GM21528 (cell line): Measurements from ENCODE around the gene CERS6.
"Not testable (repeated sequence)": the region's sequence is repeated elsewhere in the genome, so short reads cannot be mapped to it uniquely, and the experiment has no call there.

Experiments
- ATAC-seq: cut with Tn5 transposase; IDR thresholded peaks from one replicate; pipeline ENCODE4 v1.9.1; 2021; ENCODE audit warnings: mild to moderate bottlenecking, moderate library complexity; ENCODE audit not compliant: unreplicated experiment, low FRiP score

CERS6 gene

DNA sequence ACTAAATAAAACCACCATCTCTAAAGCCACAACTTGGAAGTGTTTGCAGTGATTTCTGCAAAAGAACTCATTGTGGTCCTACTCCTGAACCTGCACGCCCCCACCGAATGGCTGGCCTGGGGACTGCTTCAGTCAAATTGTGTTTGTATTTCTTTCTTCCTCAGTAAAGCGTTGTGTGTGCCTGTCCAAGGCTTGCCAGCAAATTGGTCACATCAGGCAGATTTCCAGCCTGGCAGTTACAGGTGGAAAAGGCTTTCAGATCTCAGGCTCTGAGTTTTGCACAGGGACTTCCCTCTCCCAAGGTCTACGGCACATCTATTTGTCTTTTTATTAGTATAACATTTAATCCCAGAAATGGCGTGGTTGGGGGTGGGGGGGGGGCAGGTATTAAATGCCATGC is 292.4 kb downstream of the CERS6 start:
- ATAC-seq = no peak

DNA sequence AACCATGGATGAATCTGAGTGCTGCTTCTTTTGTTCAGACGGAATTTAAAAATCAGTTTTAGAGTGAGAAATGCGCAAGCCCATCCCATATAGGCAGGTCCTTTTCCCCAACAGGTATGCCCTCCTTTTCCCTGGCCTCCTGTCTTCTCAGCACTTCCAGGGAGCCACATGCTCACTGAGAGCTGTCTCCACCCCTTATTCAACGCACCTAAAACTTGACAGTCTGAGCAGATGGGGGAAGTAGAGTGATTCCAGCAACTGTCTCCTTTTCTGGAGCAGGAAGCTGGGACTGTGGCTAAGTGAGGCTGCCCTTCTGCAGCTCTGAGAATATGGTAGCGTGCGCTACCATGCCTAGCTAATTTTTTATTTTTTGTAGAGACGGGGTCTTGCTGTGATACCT is 293.2 kb downstream of the CERS6 start:
- ATAC-seq = no peak

DNA sequence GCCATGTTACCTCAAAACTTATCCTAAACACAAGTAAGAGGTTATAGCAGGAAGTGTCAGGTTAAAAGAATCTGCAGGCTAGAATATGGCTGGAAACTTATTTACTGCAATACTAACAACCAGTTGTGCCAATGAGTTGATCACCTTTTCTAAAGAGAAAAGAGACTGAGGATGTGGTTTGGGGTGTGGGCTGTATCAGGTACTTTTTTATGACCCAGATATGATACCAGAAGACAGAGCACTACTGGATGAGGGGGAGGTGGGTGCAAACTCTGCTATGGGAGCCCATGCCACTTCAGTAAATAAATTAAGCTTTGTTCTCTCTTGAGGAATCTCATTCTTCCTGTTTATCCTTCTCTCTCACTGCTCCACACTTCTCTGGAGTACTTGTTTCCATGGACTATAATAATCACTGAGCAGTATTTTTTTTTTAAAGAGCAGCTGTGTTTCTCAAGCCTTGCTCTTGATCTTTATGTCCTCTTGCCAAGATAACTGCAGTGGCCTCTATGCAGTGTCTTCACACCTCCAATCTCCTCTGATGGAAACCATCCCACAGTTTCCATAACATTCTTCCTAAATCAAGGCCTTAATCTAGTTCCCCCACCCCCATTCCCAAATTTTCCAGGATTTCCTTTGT is 295.1 kb downstream of the CERS6 start:
- no peak for ATAC-seq

DNA sequence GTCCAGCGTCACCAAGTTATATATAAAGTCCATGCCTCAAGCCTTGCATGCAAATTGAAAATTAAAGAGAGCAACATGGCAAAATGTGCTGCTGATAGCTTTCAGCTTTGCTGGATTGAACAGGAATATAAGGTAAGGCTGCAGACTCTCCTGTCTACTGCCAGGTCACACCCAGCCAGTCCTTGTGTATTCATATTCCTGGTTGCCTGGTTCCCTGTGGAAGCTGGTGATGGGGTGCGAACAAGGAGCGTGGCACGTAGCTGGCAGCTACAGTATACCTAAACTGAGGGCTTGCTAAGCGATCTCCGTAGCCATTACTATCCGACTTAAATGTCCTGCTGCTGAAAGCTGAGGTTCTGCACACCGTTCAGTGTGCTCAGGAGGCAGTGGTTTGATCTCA is 296.3 kb downstream of the CERS6 start:
- no peak for ATAC-seq

DNA sequence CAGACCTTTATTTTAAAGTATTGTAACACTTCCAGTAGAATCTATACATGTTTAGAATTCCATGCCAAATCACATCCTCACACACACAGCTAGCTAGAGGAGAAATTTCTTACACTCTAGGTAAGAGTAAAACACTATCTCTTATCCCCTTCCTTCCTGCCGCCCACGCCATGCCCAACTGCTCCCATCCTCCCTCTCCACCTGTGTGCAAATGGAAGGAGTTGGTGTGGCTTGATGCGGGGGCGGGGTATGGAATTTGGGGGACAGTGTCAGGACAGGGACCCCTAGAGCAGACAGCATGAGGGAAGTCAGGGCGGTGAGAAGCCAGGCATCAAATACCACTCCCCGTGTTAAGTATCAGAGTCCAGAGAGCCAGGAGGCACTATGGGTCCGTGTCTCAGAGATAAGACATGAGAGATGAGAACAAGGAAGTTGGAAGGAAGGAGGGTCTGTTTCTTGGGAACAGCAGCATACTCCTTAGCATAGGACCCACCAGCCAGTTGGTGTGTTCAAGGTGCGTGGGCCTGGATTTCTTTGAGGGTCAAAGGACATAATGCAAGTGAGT is 297.8 kb downstream of the CERS6 start:
- no peak for ATAC-seq

DNA sequence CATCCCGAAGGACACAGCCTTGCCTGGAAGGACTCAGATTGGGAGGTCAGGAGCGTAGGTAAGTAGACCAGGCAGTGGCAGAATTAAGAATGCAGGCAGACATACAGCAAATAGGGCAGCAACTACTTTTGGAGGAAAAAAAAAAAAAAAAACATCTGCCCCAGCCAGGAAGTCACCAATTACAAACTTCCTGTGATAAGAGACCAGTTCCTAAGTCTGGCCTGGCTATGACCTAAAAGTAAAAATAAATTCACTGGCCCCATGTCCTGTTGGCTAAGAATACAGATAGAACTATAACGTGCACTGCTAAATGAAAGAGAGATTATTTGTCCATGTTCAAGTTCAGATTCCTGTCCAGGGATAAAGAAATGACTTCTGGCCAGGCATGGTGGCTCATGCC is 301.2 kb downstream of the CERS6 start:
- no peak for ATAC-seq

DNA sequence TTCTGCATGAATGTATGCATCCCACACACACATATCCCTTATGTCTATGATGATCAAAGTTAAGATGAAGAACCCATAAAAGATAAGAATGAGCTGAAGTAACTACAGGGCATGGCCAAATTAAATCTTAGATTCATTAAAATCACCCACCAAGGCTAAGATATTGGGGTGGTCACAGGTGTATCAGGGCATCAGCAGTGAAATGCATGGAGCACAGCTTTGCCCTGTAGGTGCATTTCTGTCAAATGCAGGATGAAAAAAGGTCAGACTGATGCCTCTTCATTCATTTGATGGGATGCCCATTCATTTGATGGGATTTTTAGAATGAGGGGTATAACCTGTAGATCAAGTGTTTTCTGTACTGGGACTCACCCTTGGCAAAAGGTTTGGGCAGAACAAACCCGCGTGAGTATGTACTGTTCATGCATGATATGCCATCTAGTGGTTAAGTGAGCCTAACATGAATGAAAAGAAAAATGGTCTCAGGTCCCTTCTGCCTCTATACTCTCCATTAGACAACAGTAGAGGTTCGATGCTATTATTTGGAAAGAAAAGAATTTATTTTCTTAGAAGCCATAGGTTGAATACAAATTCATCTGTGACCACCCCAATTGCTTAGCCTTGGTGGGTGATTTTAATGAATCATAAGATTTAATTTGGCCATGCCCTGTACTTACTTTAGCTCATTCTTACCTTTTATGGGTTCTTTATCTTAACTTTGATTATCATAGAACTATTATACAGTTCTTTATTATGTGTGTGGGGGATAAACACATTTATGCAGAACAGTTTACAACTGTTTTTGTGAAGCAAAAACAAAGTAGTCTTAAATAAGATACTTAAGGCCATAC is 303.1 kb downstream of the CERS6 start:
- ATAC-seq = peak; percentile 78

DNA sequence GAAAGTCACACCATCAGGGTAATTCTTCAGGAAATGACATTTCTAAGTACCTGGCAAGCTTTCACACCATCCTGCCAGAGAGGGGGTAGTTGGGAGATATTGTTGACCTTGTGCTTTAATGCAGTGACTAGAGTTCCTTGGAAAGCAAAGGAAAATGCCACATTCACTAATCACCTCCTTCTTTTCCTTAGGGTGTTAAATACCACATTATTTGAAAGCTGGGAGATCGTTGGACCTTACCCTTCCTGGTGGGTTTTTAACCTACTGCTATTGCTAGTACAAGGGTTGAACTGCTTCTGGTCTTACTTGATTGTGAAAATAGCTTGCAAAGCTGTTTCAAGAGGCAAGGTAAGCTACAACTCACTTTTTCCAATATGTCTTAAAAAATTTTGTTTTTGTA is 309.3 kb downstream of the CERS6 start:
- no peak for ATAC-seq

DNA sequence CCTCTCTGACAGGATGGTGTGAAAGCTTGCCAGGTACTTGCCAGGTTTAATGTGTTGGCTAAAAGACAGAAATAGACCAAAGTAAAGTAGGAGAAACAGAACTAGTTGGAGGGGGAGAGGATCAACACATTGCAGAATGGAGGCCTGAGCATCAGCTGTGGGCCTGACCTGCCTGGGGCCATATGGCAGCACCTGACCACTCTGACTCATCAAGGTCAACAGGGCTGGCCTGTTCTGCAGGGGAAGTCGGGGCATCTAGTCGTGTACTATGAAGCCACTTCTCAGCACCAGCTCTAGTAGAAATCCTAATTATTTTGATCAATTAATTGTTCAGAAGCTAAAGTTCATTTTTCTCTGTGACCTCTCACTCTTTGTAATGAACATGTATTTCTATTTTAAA is 310.5 kb downstream of the CERS6 start:
- no peak for ATAC-seq

DNA sequence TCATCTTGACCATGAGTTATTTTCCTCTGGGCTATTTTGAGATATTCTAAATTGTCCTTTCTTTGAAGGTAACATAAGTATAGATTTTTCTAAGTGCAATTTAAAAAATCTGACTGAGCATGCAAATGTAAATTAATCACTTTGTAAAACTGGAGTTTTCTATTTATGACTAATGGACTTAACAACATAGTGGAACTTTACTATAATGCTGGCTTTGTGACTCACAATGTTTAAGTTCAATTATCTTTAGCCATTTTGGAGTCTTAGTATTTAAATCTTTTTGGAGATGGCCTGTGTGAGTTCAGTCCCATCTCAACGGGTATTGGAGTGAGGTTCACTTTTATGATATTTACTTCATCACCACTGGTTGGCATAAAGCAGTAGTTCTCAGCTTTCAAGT is 311.2 kb downstream of the CERS6 start:
- ATAC-seq = no peak

DNA sequence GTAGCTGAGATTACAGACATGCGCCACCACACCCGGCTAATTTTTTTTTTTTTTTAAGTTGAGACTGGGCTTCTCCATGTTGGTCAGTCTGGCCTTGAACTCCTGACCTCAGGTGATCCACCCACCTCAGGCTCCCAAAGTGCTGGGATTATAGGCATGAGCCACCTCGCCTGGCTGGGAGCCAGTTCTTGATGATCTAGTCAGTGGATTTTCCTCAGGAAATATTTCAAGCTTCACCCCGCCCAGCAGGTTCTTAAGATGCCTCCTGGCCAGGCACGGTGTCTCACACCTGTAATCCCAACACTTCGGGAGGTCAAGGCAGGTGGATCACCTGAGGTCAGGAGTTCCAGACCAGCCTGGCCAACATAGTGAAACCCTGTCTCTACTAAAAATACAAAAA is 312.3 kb downstream of the CERS6 start:
- ATAC-seq = not testable (repeated sequence)

DNA sequence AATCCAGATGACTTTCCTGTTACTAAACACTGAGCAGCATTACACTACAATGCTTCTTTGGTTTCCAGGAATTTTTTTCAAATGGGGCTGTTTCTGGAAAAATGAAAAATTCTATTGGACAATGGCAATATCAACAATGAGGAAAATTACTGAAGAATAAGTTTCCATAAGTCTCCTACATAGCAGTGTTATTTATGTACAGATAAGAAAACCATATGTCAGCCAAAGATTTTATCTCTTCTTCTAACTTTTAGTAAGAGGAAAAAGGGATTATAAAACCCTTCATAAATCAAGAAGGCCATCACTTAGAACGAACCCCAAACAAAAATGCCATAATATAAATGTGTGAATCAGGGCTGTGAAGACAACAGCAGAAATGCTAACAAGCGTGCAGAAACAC is 314.7 kb downstream of the CERS6 start:
- no peak for ATAC-seq

DNA sequence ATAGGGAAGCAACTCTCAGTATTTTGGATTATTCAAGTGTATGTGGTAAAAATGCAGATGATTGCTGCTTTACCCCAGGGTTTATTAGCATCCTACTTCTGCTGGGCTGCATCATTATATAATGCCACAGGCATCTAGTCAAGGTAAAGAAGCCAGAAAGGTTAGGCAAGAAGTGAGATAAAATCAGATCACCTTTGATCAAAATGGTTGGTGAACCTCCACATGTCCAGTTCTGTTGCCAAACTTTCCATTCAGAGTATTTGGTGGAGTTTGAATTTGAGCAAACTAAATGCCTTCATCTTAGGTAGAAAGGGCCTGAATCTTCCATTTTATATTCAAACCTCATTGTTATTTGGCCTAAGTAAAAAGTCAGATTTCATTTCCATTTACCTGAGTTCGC is 316.6 kb downstream of the CERS6 start:
- ATAC-seq = no peak

DNA sequence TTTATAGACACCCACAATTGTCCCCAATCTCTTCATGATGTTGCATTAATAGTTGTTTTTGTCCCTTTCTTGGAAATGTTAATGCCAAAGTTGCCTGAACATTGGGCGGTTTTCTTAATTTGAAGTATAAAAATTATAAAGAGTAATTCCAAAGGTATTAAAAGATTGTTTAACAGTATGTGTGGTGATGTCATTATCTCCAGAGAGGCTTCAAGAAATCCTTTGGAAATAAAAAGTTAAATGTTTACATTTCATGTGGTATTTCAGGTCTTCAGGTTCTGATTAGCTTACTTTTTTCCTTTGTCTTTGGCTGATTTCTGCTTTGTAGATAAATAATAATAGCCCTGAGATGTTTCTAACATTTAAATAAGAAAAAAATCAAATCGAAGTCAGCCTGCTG is 317.1 kb downstream of the CERS6 start:
- no peak for ATAC-seq

DNA sequence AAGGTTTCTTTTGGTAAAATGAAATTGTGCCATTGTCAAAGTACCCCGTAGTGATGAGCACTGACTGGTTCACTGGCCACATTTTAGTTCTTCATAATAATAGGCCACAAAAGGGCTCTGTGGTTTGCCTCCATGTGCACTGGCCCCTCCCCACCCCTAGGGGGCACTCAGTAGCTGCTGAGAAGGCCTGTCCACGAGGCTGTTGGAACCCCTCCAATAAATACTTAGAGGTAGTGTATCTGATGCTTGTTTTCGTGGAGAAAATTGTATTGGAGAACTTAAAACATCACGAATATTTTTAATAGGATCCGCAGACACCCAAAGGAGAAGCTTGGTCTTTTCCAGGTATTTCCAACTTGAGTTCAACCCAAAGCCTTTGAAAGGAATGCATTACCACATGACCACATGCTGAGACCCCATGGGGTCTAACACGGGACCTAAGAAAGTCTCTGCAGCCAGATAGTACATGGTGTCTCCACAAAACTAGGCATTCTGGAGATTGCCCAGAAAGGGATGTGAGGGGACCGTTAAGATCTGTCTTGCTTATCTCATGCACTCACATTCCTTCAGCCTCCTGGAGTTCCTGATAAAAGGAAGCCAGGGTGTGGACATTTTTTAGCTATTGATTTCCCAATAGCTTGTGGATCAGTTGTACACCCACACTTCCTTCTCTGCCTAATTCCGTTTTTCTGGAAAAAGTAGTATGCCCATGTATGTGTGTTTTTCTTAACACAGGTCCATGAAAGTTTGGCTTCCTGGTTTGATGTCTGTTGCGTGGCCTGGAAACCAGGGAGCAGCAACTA is 317.8 kb downstream of the CERS6 start:
- no peak for ATAC-seq

DNA sequence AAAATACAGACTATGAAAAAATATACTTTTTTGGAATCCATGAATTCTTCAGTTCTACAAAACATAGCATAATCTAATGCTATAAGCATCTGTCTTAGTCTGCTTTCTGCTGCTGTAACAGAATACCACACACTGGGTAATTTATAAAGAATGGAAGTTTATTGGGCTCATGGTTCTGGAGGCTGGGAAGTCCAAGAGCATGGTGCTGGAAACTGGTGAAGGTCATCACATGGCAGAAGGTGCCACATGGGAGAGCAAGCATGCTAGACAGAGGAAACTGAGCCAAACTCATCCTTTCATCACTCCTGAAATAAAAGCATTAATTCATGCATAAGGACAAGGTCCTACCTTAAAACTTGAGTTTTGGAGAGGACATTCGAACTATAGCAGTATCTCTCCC is 319.8 kb downstream of the CERS6 start:
- ATAC-seq = no peak

DNA sequence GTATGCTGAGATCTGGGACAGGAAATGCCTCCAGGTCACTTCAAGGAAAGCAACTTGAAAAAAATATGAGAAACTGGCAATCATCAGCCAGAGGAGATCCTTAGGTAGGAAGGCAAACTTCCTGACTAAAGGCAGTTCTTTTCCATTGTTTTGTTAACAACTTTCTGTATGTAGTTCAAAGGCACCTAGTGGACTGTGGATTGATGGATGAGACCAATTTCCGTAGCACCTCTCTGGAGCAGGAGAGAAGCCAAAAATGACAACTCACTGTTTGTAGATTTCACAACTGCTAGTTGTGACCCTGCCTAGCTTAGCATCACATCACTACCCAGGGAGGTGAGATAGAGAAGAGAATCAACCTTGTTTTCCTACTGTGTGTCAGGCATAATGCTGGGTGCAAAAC is 324.6 kb downstream of the CERS6 start:
- no peak for ATAC-seq

DNA sequence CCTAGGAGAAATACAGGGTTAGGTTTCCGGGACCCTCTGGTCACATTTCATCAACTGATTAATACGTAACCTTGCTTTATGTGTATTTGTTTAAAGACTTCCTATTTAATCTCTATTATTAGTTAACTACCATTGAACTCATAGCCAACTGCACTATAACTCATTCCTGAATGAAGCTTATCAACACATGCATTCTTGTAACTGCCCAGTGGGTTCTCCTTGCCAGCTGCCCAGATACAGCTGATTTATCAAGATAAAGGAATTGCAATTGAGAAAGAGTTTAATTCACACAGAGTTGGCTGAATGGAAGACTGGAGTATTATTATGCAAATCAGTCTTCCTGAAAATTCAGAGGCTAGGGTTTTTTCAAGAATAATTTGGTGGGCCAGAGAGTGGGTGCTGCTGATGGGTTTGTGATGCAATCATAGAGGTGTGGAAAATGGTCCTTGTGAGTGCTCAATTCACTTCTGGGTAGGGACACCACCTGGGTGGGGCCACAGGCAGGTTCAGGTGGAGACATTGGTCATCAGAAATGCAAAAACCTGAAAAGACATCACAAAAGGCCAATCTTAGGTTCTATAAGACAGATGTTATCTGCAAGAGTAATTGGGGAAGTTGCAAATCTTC is 325.2 kb downstream of the CERS6 start:
- no peak for ATAC-seq

DNA sequence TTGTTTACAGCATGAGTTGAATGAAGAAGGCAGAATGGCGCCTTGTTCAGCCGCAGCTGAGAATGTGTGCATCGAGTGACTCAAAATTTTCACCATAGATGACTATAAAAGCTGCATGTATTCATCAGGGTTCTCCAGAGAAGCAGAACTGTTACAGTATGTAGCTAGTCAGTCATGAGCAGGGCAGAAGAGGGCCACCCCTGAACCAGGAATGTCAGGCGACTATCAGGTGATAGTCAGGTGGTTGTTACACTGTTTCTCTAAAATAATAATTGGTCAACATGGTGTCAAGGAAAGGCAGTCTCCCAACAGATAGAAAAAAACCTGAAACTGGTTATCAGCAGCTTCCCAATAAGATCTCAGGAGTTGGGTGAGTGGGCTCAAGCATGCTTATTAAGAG is 326.2 kb downstream of the CERS6 start:
- ATAC-seq = no peak

DNA sequence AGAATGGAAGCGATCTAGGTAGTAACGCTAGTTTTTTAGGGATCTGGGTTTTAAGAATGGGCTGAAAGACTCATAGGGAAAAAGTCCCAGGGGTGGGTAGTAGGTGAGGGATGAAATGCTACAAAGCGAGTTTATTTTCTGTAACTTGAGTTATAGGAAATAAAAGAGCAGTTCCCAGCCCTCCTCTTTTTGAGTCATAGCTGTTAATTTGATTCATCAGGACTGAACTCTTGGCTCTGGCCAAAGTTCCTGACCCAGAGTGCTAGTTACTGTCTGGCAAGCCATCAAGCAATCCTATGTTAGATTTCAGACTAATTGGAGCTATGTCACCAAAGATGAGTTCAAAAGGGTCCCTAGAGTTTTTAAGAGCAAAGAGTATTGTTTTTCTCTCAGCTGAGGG is 328.9 kb downstream of the CERS6 start:
- no peak for ATAC-seq
